HepG2 (cell line): Measurements from ENCODE around the gene PRDM15. TPM values are rescaled to one million over a fixed set of nuclear protein-coding genes. Genes with fewer than 3 reads are reported as not detected.

Experiments used
- BATF2 ChIP-seq: sonication (generic); formaldehyde crosslinking; IDR thresholded peaks from 2 replicates; pipeline ENCODE4 v1.8.0; 2022; ENCODE audit warnings: mild to moderate bottlenecking, missing genetic modification reagents, moderate library complexity
- HMGXB3 ChIP-seq: sonication (generic); formaldehyde crosslinking; IDR thresholded peaks from 2 replicates; pipeline ENCODE4 v1.4.0; 2020; ENCODE audit warnings: missing genetic modification reagents, borderline replicate concordance
- HNRNPH1 ChIP-seq: fragments of 200-400 bp; formaldehyde crosslinking; optimal IDR thresholded peaks from 2 replicates; pipeline ENCODE3; 2017; ENCODE audit warnings: mild to moderate bottlenecking, low read depth, low read length
- HNRNPUL1 ChIP-seq: fragments of 200-400 bp; formaldehyde crosslinking; IDR thresholded peaks from 2 replicates; pipeline ENCODE4 v1.6.1; 2017; ENCODE audit warnings: low read depth, mild to moderate bottlenecking, low read length, moderate library complexity
- HOMEZ ChIP-seq: IDR thresholded peaks from 2 replicates; pipeline ENCODE4 v1.6.1; 2016; ENCODE audit warnings: low read depth
- KLF12 ChIP-seq: sonication (generic); formaldehyde crosslinking; IDR thresholded peaks from 2 replicates; pipeline ENCODE4 v1.4.0; 2020; ENCODE audit warnings: missing genetic modification reagents, borderline replicate concordance
- NONO ChIP-seq, 2 experiments: fragments of 450-650 bp in 1 of 2; sonication (generic) in 1 of 2; formaldehyde crosslinking in 1 of 2; IDR thresholded peaks in 1 of 2; conservative IDR thresholded peaks in 1 of 2; 2 replicates each; pipeline versions ENCODE4 v1.6.1 to v1.8.0; 2017 to 2022; ENCODE audit warnings: mild to moderate bottlenecking in 1 of 2, missing genetic modification reagents in 1 of 2, moderate library complexity in 1 of 2
- NR2F2 ChIP-seq: IDR thresholded peaks from 2 replicates; pipeline ENCODE4 v1.6.1; 2012; ENCODE audit warnings: low read depth, inconsistent platforms, borderline replicate concordance
- SAP130 ChIP-seq: IDR thresholded peaks from 2 replicates; pipeline ENCODE4 v1.6.1; 2016; ENCODE audit warnings: low read depth
- SMAD9 ChIP-seq: sonication (generic); formaldehyde crosslinking; IDR thresholded peaks from 2 replicates; pipeline ENCODE4 v1.5.1; 2020; ENCODE audit warnings: mild to moderate bottlenecking, missing genetic modification reagents
- TEAD2 ChIP-seq: sonication (generic); formaldehyde crosslinking; IDR thresholded peaks from 2 replicates; pipeline ENCODE4 v1.9.0; 2021; ENCODE audit warnings: missing genetic modification reagents
- THAP11 ChIP-seq: IDR thresholded peaks from 2 replicates; pipeline ENCODE4 v1.6.1; 2016; ENCODE audit warnings: missing biosample characterization, missing genetic modification reagents
- ZNF251 ChIP-seq: sonication (generic); formaldehyde crosslinking; IDR thresholded peaks from 2 replicates; pipeline ENCODE4 v1.9.0; 2021; ENCODE audit warnings: mild to moderate bottlenecking, missing genetic modification reagents
- ZNF264 ChIP-seq: sonication (generic); formaldehyde crosslinking; IDR thresholded peaks from 2 replicates; pipeline ENCODE4 v1.4.0; 2020; ENCODE audit warnings: missing genetic modification reagents
- ZNF552 ChIP-seq: sonication (generic); formaldehyde crosslinking; IDR thresholded peaks from 2 replicates; pipeline ENCODE4 v1.9.0; 2022; ENCODE audit warnings: missing genetic modification reagents, mild to moderate bottlenecking, borderline replicate concordance
- ZNF572 ChIP-seq: sonication (generic); formaldehyde crosslinking; IDR thresholded peaks from 2 replicates; pipeline ENCODE4 v1.5.1; 2020; ENCODE audit warnings: mild to moderate bottlenecking, missing genetic modification reagents
- ZNF605 ChIP-seq: sonication (generic); formaldehyde crosslinking; IDR thresholded peaks from 2 replicates; pipeline ENCODE4 v1.8.0; 2022; ENCODE audit warnings: mild to moderate bottlenecking, missing genetic modification reagents
- ZNF607 ChIP-seq: sonication (generic); formaldehyde crosslinking; IDR thresholded peaks from 2 replicates; pipeline ENCODE4 v1.5.1; 2020; ENCODE audit warnings: missing genetic modification reagents, mild to moderate bottlenecking, borderline replicate concordance
- ZNF703 ChIP-seq: sonication (generic); formaldehyde crosslinking; IDR thresholded peaks from 2 replicates; pipeline ENCODE4 v1.5.1; 2020; ENCODE audit warnings: missing genetic modification reagents, mild to moderate bottlenecking, moderate library complexity, borderline replicate concordance
- ZNF746 ChIP-seq: sonication (generic); formaldehyde crosslinking; IDR thresholded peaks from 2 replicates; pipeline ENCODE4 v1.8.0; 2022; ENCODE audit warnings: mild to moderate bottlenecking, missing genetic modification reagents
- polyA plus RNA-seq, 8 experiments: library from polyadenylated mRNA; depleted of rRNA in 3 of 8; stranded (reverse) in 7 of 8; unstranded in 1 of 8; fragments of >200 nt; fragmentation: Illumina TruSeq in 4 of 8; extraction: Trizol in 4 of 8; gene quantifications; 2 replicates each; pipeline versions ENCODE4 v1.2.1 to v1.2.3, GENCODE V29; 2011 to 2016; ENCODE audit warnings: low read depth in 4 of 8, missing spikeins in 1 of 8, mixed read lengths in 1 of 8; ENCODE audit not compliant: insufficient read depth in 1 of 8
- total RNA-seq, 5 experiments: library from RNA; depleted of rRNA; stranded (reverse); fragments of >200 nt; fragmentation: Illumina TruSeq; extraction: Trizol; gene quantifications; 2 replicates each; pipeline ENCODE4 v1.2.3, GENCODE V29; 2016; ENCODE audit warnings: low read depth in 1 of 5
- TF ChIP-seq, protein P1 (sequence below): sonication (generic); formaldehyde crosslinking; IDR thresholded peaks from 2 replicates; pipeline ENCODE4 v1.5.0; 2020; ENCODE audit warnings: missing genetic modification reagents, mild to moderate bottlenecking, borderline replicate concordance

PRDM15 gene
- total and polyA plus RNA-seq, 2 of the 13 experiments (the other 11 are each of a cell fraction or from before 2014, with no cell fraction given): 4.0 to 6.9 TPM

DNA sequence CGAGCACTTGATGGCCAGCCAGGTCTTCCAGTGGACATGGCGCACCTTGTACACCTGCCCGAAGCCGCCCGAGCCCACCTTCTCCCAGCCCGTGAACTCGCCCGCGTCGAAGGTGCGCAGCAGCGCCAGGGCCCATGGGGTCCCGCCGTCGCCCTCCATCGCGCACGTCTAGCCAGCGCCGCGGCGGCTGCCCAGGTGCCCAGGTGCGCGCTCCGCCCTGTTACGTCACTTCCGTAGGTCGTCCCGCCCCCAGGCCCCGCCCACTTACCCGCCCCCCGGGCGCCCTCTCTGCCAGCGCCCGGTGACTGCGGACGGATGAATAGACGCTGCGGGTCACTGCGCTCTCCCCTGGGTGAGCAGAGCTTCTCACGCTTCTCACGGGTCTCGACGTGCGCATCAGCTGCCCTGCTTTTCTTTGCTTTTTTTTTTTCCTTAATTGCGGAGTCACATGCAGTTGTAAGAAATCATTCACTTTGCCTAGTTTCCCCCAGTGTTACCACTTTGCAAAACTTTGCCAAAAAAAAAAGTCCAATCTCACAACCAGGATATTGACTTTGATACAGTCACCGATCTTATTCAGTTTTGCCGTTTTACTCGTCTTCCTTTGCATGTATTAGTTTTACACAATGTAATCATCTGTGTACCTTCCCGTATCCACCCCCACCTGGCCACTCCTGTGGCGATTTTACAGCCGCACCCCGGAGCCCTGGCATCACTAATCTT, 112.1 kb downstream of the PRDM15 start, which contains the start of gene RIPK4 (continued):
- no peak for TF ChIP-seq ZNF572 (CRISPR knock-in tag)
- no peak for TF ChIP-seq ZNF251
- TF ChIP-seq ZNF703 (CRISPR knock-in tag): no peak; the same call in 1 of the 2 replicates
- no peak; the same call in none of the 2 replicates for TF ChIP-seq KLF12
- TF ChIP-seq ZNF264 (CRISPR knock-in tag): no peak
- TF ChIP-seq BATF2 (CRISPR knock-in tag): no peak
- 0 out of 2 replicates have a peak, but pooled peaks have one; percentile 27 for TF ChIP-seq ZNF607 (CRISPR knock-in tag)
- TF ChIP-seq SAP130 (CRISPR knock-in tag): peak; percentile 81
- TF ChIP-seq TEAD2 (CRISPR knock-in tag): no peak
- peak; percentile 23; the same call in 1 of the 2 replicates for TF ChIP-seq ZNF746 (CRISPR knock-in tag)
- TF ChIP-seq NONO (IDR thresholded peaks at IDR 0.05): no peak
- TF ChIP-seq NONO (CRISPR knock-in tag; conservative IDR thresholded peaks at IDR 0.05): 0 out of 2 replicates have a peak, but pooled peaks have one; percentile 22
- 0 out of 2 replicates have a peak, but pooled peaks have one; percentile 45 for TF ChIP-seq HMGXB3 (CRISPR knock-in tag)
- TF ChIP-seq HOMEZ: no peak
- no peak for TF ChIP-seq HNRNPH1
- no peak for TF ChIP-seq NR2F2
- TF ChIP-seq HNRNPUL1: no peak
- TF ChIP-seq THAP11 (CRISPR knock-in tag): no peak
- TF ChIP-seq, protein P1, sequence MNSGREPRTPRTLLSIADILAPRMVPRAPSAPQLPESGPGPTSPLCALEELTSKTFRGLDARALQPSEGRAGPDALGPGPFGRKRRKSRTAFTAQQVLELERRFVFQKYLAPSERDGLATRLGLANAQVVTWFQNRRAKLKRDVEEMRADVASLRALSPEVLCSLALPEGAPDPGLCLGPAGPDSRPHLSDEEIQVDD (CRISPR knock-in tag): 0 out of 2 replicates have a peak, but pooled peaks have one; percentile 78
- no peak for TF ChIP-seq ZNF552 (CRISPR knock-in tag)
- no peak for TF ChIP-seq SMAD9 (CRISPR knock-in tag)
- no peak for TF ChIP-seq ZNF605 (CRISPR knock-in tag)
